MM.1S (cell line): ENCODE data around the gene TCERG1L.

Experiments used
- EZH2 ChIP-seq: fragments of 300-600 bp; sonication (generic); optimal IDR thresholded peaks from 2 replicates; pipeline ENCODE3; 2017; ENCODE audit warnings: low read depth, mild to moderate bottlenecking, antibody characterized with exemption, low read length, mixed read lengths
- EZH2phosphoT487 ChIP-seq: fragments of 300-600 bp; sonication (generic); IDR thresholded peaks from 2 replicates; pipeline ENCODE4 v1.6.1; 2018; ENCODE audit warnings: antibody characterized with exemption, low read length
- TF ChIP-seq, protein P1 (sequence below): fragments of 300-600 bp; sonication (generic); IDR thresholded peaks from 2 replicates; pipeline ENCODE4 v1.5.1; 2016; ENCODE audit warnings: antibody characterized with exemption, low read length, mixed read lengths

DNA sequence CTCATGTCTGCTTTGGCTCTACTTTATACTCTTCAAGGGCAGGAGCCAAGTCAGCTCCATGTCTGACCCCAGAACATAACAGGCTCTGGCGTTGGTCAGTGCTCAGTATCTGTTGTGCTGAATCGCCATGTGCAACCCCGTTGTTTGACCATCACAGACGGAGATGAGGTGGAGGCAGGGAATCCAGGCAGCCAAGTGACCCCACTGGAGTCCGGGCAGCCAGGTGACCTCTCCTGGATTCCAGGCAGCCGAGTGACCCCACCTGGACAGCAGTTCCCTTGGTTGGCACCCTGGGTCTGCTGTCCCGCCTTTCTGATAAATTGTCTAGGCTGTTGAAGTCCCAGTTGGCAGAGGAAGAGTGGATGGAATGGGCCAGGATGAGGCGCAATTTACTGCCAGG is 232.2 kb downstream of the TCERG1L start:
- TF ChIP-seq, protein P1, sequence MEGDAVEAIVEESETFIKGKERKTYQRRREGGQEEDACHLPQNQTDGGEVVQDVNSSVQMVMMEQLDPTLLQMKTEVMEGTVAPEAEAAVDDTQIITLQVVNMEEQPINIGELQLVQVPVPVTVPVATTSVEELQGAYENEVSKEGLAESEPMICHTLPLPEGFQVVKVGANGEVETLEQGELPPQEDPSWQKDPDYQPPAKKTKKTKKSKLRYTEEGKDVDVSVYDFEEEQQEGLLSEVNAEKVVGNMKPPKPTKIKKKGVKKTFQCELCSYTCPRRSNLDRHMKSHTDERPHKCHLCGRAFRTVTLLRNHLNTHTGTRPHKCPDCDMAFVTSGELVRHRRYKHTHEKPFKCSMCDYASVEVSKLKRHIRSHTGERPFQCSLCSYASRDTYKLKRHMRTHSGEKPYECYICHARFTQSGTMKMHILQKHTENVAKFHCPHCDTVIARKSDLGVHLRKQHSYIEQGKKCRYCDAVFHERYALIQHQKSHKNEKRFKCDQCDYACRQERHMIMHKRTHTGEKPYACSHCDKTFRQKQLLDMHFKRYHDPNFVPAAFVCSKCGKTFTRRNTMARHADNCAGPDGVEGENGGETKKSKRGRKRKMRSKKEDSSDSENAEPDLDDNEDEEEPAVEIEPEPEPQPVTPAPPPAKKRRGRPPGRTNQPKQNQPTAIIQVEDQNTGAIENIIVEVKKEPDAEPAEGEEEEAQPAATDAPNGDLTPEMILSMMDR, result no peak
- TF ChIP-seq EZH2 (no peak), EZH2phosphoT487 (no peak)
